ENCODE results near the gene APOL5.

Gene APOL5

GRCh38 chr22:35731321-35731720 is 13.6 kb downstream of the APOL5 start:
- H3K4me2 ChIP-seq (ENCODE audit: low read depth, low read length, poor library complexity, severe bottlenecking) = no peak overlapping the region
- H3K9ac ChIP-seq (ENCODE audit: low read length) = no peak overlapping the region
- H2AFZ ChIP-seq (ENCODE audit: low read depth, low read length, severe bottlenecking) = no peak overlapping the region
- H3K9me3 ChIP-seq (ENCODE audit: insufficient read depth, low read length) = no peaks in the 10 kb centered on the region
- H3K4me3 ChIP-seq (ENCODE audit: insufficient read depth, low read length, poor library complexity, severe bottlenecking) = no peak overlapping the region
- H4K20me1 ChIP-seq (ENCODE audit: low read depth, low read length) = no peaks in the 10 kb centered on the region
- no peaks in the 10 kb centered on the region for H3K9me2 ChIP-seq (replicated peaks; ENCODE audit: insufficient read depth, low read length)
- no peaks in the 10 kb centered on the region for H3F3A ChIP-seq (ENCODE audit: insufficient read depth)
- no peaks in the 10 kb centered on the region for H3K27me3 ChIP-seq (ENCODE audit: low read length)
- TF ChIP-seq EZH2phosphoT487 (conservative IDR thresholded peaks at IDR 0.05; ENCODE audit: low read length) (no peak), CTCF (IDR thresholded peaks at IDR 0.05; ENCODE audit: insufficient read depth, low read length, poor library complexity, severe bottlenecking) (no peak)
- no peaks in the 10 kb centered on the region for H3K79me2 ChIP-seq (ENCODE audit: insufficient read depth, low read length)
- H3K27ac ChIP-seq (ENCODE audit: low read depth, low read length) = no peak overlapping the region
- no peaks in the 10 kb centered on the region for H3K36me3 ChIP-seq (ENCODE audit: low read length)

DNA sequence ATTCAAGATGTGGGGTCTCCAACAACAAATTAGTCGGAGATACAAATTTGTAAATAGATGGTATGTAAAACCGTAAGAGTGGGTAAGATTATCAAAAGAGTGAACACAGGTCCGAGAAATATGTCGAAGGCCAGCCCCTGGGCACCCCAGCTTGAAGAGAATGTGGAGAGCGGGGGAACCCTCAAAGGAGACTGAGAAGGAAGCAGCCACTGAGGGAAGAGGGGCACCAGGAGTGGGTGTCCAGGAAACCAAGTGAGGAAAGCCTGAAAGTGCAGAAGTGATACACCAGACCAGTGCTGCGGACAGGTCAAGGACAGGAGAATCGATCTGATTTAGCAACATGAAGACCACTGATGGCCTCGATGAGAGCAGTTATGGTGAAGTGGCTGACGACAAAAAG is 14.4 kb downstream of the APOL5 start:
- no peaks in the 10 kb centered on the region for H3K36me3 ChIP-seq (ENCODE audit: low read length)
- no peak overlapping the region for H3K27ac ChIP-seq (ENCODE audit: low read depth, low read length)
- H3K9me2 ChIP-seq (replicated peaks; ENCODE audit: insufficient read depth, low read length) = no peaks in the 10 kb centered on the region
- no peak overlapping the region for H2AFZ ChIP-seq (ENCODE audit: low read depth, low read length, severe bottlenecking)
- no peaks in the 10 kb centered on the region for H3K79me2 ChIP-seq (ENCODE audit: insufficient read depth, low read length)
- no peaks in the 10 kb centered on the region for H3K27me3 ChIP-seq (ENCODE audit: low read length)
- no peak overlapping the region for H3K4me3 ChIP-seq (ENCODE audit: insufficient read depth, low read length, poor library complexity, severe bottlenecking)
- H3F3A ChIP-seq (ENCODE audit: insufficient read depth) = no peaks in the 10 kb centered on the region
- no peaks in the 10 kb centered on the region for H3K9me3 ChIP-seq (ENCODE audit: insufficient read depth, low read length)
- H4K20me1 ChIP-seq (ENCODE audit: low read depth, low read length) = no peaks in the 10 kb centered on the region
- no peak overlapping the region for H3K9ac ChIP-seq (ENCODE audit: low read length)
- no peak overlapping the region for H3K4me2 ChIP-seq (ENCODE audit: low read depth, low read length, poor library complexity, severe bottlenecking)
- no peak for TF ChIP-seq EZH2phosphoT487 (conservative IDR thresholded peaks at IDR 0.05; ENCODE audit: low read length)

GRCh38 chr22:35733036-35733435 is 15.4 kb downstream of the APOL5 start:
- Histone ChIP-seq H3K9me2 (replicated peaks; ENCODE audit: insufficient read depth, low read length) (no peaks in the 10 kb centered on the region), H4K20me1 (ENCODE audit: low read depth, low read length) (no peaks in the 10 kb centered on the region), H3K79me2 (ENCODE audit: insufficient read depth, low read length) (no peaks in the 10 kb centered on the region), H3K9me3 (ENCODE audit: insufficient read depth, low read length) (no peaks in the 10 kb centered on the region), H2AFZ (ENCODE audit: low read depth, low read length, severe bottlenecking) (no peak overlapping the region), H3K4me2 (ENCODE audit: low read depth, low read length, poor library complexity, severe bottlenecking) (no peak overlapping the region), H3K9ac (ENCODE audit: low read length) (no peak overlapping the region), H3K27me3 (ENCODE audit: low read length) (no peaks in the 10 kb centered on the region), H3F3A (ENCODE audit: insufficient read depth) (no peaks in the 10 kb centered on the region), H3K4me3 (ENCODE audit: insufficient read depth, low read length, poor library complexity, severe bottlenecking) (no peak overlapping the region), H3K27ac (ENCODE audit: low read depth, low read length) (no peak overlapping the region), H3K36me3 (ENCODE audit: low read length) (no peaks in the 10 kb centered on the region)
- no peak for TF ChIP-seq EZH2phosphoT487 (conservative IDR thresholded peaks at IDR 0.05; ENCODE audit: low read length)
- TF ChIP-seq CTCF (IDR thresholded peaks at IDR 0.05; ENCODE audit: insufficient read depth, low read length, poor library complexity, severe bottlenecking) = no peak

- H3F3A ChIP-seq (ENCODE audit: insufficient read depth) = no peaks in the 10 kb centered on the region
- H3K27ac ChIP-seq (ENCODE audit: low read depth, low read length) = no peak overlapping the region
- H2AFZ ChIP-seq (ENCODE audit: low read depth, low read length, severe bottlenecking) = no peak overlapping the region
- H3K4me3 ChIP-seq (ENCODE audit: insufficient read depth, low read length, poor library complexity, severe bottlenecking) = no peak overlapping the region
- H3K9me2 ChIP-seq (replicated peaks; ENCODE audit: insufficient read depth, low read length) = no peaks in the 10 kb centered on the region
- no peak overlapping the region for H3K4me2 ChIP-seq (ENCODE audit: low read depth, low read length, poor library complexity, severe bottlenecking)
- H3K27me3 ChIP-seq (ENCODE audit: low read length) = no peaks in the 10 kb centered on the region
- H3K9ac ChIP-seq (ENCODE audit: low read length) = no peak overlapping the region
- no peak for TF ChIP-seq EZH2phosphoT487 (conservative IDR thresholded peaks at IDR 0.05; ENCODE audit: low read length)
- TF ChIP-seq CTCF (IDR thresholded peaks at IDR 0.05; ENCODE audit: insufficient read depth, low read length, poor library complexity, severe bottlenecking) = no peak
- no peaks in the 10 kb centered on the region for H3K79me2 ChIP-seq (ENCODE audit: insufficient read depth, low read length)
- H4K20me1 ChIP-seq (ENCODE audit: low read depth, low read length) = no peaks in the 10 kb centered on the region
- H3K9me3 ChIP-seq (ENCODE audit: insufficient read depth, low read length) = no peaks in the 10 kb centered on the region
- H3K36me3 ChIP-seq (ENCODE audit: low read length) = no peaks in the 10 kb centered on the region
Observed at GRCh38 chr22:35733791-35734516, 16.3 kb downstream of the APOL5 start.

Measured in SU-DHL-6 (cell line).